SK-N-SH (cell line): ENCODE results near the gene ADRM1.

Source experiments
- EP300 ChIP-seq, 2 experiments: IDR thresholded peaks; 2 replicates each; pipeline versions ENCODE4 v1.4.0 to v1.6.1; 2012; ENCODE audit warnings: borderline replicate concordance in 1 of 2, low read depth in 1 of 2, low read length in 1 of 2
- EZH2phosphoT487 ChIP-seq: fragments of 200-600 bp; sonication (generic); IDR thresholded peaks from 2 replicates; pipeline ENCODE4 v1.6.1; 2017; ENCODE audit warnings: low read depth, mixed run types, mild to moderate bottlenecking, antibody characterized with exemption, moderate library complexity, borderline replicate concordance
- JUND ChIP-seq: IDR thresholded peaks from 2 replicates; pipeline ENCODE4 v1.4.0; 2012
- MEF2A ChIP-seq: IDR thresholded peaks from 2 replicates; pipeline ENCODE4 v1.4.0; 2012; ENCODE audit warnings: low read depth, borderline replicate concordance
- POLR2AphosphoS5 ChIP-seq: IDR thresholded peaks from 2 replicates; pipeline ENCODE4 v1.6.1; 2012; ENCODE audit warnings: low read depth, low read length
- RAD21 ChIP-seq: IDR thresholded peaks from 2 replicates; pipeline ENCODE4 v1.6.1; 2012; ENCODE audit warnings: mild to moderate bottlenecking, low read length
- TAF1 ChIP-seq: IDR thresholded peaks from 2 replicates; pipeline ENCODE4 v1.6.1; 2012; ENCODE audit warnings: low read depth, mild to moderate bottlenecking, low read length, moderate library complexity, borderline replicate concordance
- TF ChIP-seq, protein P1 (sequence below): fragments of 200-600 bp; sonication (generic); IDR thresholded peaks from 2 replicates; pipeline ENCODE4 v1.6.1; 2017; ENCODE audit warnings: antibody characterized with exemption, mild to moderate bottlenecking, moderate library complexity
- TF ChIP-seq, protein P2 (sequence below): IDR thresholded peaks from 2 replicates; pipeline ENCODE4 v1.4.0; 2012; ENCODE audit warnings: low read depth
- TF ChIP-seq, protein P3 (sequence below): IDR thresholded peaks from 2 replicates; pipeline ENCODE4 v1.6.1; 2012; ENCODE audit warnings: mild to moderate bottlenecking, low read depth, low read length, moderate library complexity

DNA sequence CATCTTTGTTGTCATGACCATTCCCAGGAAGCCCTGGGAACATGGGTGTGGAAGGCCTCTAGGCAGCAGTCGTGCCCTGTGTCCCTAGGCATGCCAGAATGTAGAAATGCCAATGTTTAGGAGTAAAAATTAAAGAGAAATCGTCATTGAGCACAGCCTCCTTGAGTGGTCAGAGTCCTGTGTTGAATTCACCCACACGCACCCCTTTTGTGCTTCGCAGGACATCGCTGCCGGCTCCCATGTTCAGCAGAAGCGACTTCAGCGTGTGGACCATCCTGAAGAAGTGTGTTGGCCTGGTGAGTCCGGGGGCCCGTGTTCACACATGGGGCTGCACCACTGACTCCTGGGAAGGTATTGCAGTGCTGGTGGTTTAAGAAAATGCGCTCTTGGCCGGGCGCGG, 39.4 kb upstream of the ADRM1 start:
- TF ChIP-seq, protein P1, sequence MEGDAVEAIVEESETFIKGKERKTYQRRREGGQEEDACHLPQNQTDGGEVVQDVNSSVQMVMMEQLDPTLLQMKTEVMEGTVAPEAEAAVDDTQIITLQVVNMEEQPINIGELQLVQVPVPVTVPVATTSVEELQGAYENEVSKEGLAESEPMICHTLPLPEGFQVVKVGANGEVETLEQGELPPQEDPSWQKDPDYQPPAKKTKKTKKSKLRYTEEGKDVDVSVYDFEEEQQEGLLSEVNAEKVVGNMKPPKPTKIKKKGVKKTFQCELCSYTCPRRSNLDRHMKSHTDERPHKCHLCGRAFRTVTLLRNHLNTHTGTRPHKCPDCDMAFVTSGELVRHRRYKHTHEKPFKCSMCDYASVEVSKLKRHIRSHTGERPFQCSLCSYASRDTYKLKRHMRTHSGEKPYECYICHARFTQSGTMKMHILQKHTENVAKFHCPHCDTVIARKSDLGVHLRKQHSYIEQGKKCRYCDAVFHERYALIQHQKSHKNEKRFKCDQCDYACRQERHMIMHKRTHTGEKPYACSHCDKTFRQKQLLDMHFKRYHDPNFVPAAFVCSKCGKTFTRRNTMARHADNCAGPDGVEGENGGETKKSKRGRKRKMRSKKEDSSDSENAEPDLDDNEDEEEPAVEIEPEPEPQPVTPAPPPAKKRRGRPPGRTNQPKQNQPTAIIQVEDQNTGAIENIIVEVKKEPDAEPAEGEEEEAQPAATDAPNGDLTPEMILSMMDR, result no peak
- no peak for TF ChIP-seq JUND
- no peak for TF ChIP-seq POLR2AphosphoS5
- TF ChIP-seq EZH2phosphoT487, result no peak
- no peak for TF ChIP-seq MEF2A
- TF ChIP-seq RAD21, result no peak
- no peak for TF ChIP-seq TAF1
- no peak for TF ChIP-seq EP300 (IDR thresholded peaks at IDR 0.05; ENCODE audit: borderline replicate concordance in 1 of 2, low read depth in 1 of 2, low read length in 1 of 2)
- TF ChIP-seq, protein P2, sequence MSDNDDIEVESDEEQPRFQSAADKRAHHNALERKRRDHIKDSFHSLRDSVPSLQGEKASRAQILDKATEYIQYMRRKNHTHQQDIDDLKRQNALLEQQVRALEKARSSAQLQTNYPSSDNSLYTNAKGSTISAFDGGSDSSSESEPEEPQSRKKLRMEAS, result no peak
- TF ChIP-seq, protein P3, sequence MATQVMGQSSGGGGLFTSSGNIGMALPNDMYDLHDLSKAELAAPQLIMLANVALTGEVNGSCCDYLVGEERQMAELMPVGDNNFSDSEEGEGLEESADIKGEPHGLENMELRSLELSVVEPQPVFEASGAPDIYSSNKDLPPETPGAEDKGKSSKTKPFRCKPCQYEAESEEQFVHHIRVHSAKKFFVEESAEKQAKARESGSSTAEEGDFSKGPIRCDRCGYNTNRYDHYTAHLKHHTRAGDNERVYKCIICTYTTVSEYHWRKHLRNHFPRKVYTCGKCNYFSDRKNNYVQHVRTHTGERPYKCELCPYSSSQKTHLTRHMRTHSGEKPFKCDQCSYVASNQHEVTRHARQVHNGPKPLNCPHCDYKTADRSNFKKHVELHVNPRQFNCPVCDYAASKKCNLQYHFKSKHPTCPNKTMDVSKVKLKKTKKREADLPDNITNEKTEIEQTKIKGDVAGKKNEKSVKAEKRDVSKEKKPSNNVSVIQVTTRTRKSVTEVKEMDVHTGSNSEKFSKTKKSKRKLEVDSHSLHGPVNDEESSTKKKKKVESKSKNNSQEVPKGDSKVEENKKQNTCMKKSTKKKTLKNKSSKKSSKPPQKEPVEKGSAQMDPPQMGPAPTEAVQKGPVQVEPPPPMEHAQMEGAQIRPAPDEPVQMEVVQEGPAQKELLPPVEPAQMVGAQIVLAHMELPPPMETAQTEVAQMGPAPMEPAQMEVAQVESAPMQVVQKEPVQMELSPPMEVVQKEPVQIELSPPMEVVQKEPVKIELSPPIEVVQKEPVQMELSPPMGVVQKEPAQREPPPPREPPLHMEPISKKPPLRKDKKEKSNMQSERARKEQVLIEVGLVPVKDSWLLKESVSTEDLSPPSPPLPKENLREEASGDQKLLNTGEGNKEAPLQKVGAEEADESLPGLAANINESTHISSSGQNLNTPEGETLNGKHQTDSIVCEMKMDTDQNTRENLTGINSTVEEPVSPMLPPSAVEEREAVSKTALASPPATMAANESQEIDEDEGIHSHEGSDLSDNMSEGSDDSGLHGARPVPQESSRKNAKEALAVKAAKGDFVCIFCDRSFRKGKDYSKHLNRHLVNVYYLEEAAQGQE, result no peak
